ENCODE data around the gene SLC4A5. TPM values are rescaled to one million over a fixed set of nuclear protein-coding genes. Genes with fewer than 3 reads are reported as not detected.

Gene SLC4A5, protein sequence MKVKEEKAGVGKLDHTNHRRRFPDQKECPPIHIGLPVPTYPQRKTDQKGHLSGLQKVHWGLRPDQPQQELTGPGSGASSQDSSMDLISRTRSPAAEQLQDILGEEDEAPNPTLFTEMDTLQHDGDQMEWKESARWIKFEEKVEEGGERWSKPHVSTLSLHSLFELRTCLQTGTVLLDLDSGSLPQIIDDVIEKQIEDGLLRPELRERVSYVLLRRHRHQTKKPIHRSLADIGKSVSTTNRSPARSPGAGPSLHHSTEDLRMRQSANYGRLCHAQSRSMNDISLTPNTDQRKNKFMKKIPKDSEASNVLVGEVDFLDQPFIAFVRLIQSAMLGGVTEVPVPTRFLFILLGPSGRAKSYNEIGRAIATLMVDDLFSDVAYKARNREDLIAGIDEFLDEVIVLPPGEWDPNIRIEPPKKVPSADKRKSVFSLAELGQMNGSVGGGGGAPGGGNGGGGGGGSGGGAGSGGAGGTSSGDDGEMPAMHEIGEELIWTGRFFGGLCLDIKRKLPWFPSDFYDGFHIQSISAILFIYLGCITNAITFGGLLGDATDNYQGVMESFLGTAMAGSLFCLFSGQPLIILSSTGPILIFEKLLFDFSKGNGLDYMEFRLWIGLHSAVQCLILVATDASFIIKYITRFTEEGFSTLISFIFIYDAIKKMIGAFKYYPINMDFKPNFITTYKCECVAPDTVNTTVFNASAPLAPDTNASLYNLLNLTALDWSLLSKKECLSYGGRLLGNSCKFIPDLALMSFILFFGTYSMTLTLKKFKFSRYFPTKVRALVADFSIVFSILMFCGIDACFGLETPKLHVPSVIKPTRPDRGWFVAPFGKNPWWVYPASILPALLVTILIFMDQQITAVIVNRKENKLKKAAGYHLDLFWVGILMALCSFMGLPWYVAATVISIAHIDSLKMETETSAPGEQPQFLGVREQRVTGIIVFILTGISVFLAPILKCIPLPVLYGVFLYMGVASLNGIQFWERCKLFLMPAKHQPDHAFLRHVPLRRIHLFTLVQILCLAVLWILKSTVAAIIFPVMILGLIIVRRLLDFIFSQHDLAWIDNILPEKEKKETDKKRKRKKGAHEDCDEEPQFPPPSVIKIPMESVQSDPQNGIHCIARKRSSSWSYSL
- total RNA-seq (2022), result 0.12 and 0.70 TPM in 2 replicates
- Bru-seq, nascent RNA, result percentile 31 among the genes with signal in this experiment
- percentile 58 among the genes with signal in this experiment for BruChase-seq, experiment 1, labeled RNA remaining after a 6-hour chase
- percentile 34 among the genes with signal in this experiment for BruChase-seq, experiment 2, labeled RNA remaining after a 2-hour chase
- long read RNA-seq, result 0 reads

- no peak for TF ChIP-seq CTCF (IDR thresholded peaks at IDR 0.05; ENCODE audit: unreplicated experiment)
- H3K27me3 Mint-ChIP-seq (ENCODE audit: insufficient read depth, unreplicated experiment), result peaks cover 14% of the 10 kb centered on the region
- H3K4me1 Mint-ChIP-seq (ENCODE audit: insufficient read depth, unreplicated experiment), result no peaks in the 10 kb centered on the region
- H3K36me3 Mint-ChIP-seq (ENCODE audit: insufficient read depth, unreplicated experiment), result peaks cover 6% of the 10 kb centered on the region
- intact Hi-C loops (cut with micrococcal nuclease), result no loop called here
- no peak within 1 kb of the TSS for H3K27ac Mint-ChIP-seq (ENCODE audit: low read depth, unreplicated experiment)
- H3K9me3 Mint-ChIP-seq (ENCODE audit: unreplicated experiment), result no peaks in the 10 kb centered on the region
- ChIA-PET POLR2A (no interaction called here), CTCF (interaction anchor here (0.6 to 2.7 kb wide), 2 partner anchors 8 to 175 kb away, joined by 3 to 24 read pairs; no protein-coding TSS in a partner anchor)
- no TSS peak for BruUV-seq (replicated peaks)
- no peak within 1 kb of the TSS for H3K4me3 Mint-ChIP-seq (ENCODE audit: unreplicated experiment)
- no peak for DNase-seq (ENCODE audit: unreplicated experiment)
Observed at GRCh38 chr2:74343316-74343715, at the start of gene SLC4A5. TSS of gene SLC4A5 (minus strand) at chr2:74343416. CDS start at chr2:74315023, 28,393 bp downstream.

- Mint-ChIP-seq H3K27me3 (ENCODE audit: insufficient read depth, unreplicated experiment) (no peaks in the 10 kb centered on the region), H3K4me1 (ENCODE audit: insufficient read depth, unreplicated experiment) (no peaks in the 10 kb centered on the region), H3K36me3 (ENCODE audit: insufficient read depth, unreplicated experiment) (no peaks in the 10 kb centered on the region), H3K27ac (ENCODE audit: low read depth, unreplicated experiment) (no peak overlapping the region), H3K4me3 (ENCODE audit: unreplicated experiment) (no peak overlapping the region), H3K9me3 (ENCODE audit: unreplicated experiment) (no peaks in the 10 kb centered on the region)
- DNase-seq (ENCODE audit: unreplicated experiment), result no peak
- intact Hi-C loops (cut with micrococcal nuclease), result loop anchor here (2.0 to 5.0 kb wide), 3 partner anchors 60 to 142 kb away; no protein-coding TSS in a partner anchor
- BruUV-seq (replicated peaks), result no TSS peak
- TF ChIP-seq CTCF (IDR thresholded peaks at IDR 0.05; ENCODE audit: unreplicated experiment), result no peak
- ChIA-PET POLR2A (interaction anchor here (1.0 to 3.5 kb wide), 8 partner anchors 9 to 204 kb away, joined by 4 to 18 read pairs (median 7); partner anchors contain the start of gene WBP1), CTCF (interaction anchor here (0.6 to 2.6 kb wide), 14 partner anchors 9 to 567 kb away, joined by 3 to 12 read pairs (median 3); partner anchors contain the start of gene DCTN1)
Observed at GRCh38 chr2:74392449-74392743, 49.2 kb upstream of the SLC4A5 start.

DNA sequence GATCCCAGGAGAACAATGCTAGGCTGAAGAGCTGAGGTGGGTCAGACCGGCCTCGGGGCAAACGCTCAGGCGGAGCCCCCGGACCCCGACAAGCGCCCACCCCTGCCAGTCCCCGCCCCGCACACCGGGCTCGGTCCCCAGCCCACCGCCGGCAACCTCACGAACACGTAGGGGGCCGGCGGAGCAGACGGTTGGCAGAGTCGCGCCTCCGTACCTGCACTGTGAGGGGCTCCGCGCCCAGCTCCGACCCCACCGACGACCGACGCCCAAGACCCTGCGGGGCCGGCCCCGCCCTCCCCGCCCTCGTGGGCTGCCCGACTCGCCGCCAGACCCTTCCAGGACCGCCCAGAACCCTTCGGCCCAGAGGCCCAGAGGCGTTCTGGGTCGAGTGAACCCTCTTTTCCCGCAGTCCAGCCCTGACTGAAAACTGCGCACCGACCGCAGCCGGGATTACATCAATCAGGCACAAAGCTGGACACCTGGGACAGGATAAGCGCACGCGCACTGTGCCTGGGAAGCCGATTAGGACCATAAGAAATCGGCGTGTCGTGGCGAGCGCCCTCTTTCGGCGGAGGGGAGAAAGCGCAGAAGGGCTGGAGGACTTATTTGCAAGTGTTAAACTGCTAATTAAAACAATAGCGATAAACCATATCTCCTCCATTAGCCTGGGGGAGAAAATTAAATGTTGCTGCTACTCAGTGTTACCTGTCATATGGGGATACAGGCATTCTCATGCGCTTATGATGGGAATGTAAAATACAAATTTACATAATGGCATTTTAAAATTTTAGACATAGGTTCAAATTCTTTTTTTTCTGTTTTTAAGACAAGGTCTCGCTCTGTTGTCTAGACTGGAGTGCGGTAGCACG is 48.6 kb upstream of the SLC4A5 start:
- peak overlapping the region; percentile 79 for H3K4me3 Mint-ChIP-seq (ENCODE audit: unreplicated experiment)
- intact Hi-C loops (cut with micrococcal nuclease), result loop anchor here (2.0 to 5.0 kb wide), 3 partner anchors 59 to 141 kb away; no protein-coding TSS in a partner anchor
- peak; percentile 94 for DNase-seq (ENCODE audit: unreplicated experiment)
- peak overlapping the region; percentile 91 for H3K27ac Mint-ChIP-seq (ENCODE audit: low read depth, unreplicated experiment)
- no TSS peak for BruUV-seq (replicated peaks)
- H3K4me1 Mint-ChIP-seq (ENCODE audit: insufficient read depth, unreplicated experiment), result no peaks in the 10 kb centered on the region
- H3K36me3 Mint-ChIP-seq (ENCODE audit: insufficient read depth, unreplicated experiment), result no peaks in the 10 kb centered on the region
- CTCF ChIA-PET, result interaction anchor here (0.6 to 2.6 kb wide), 31 partner anchors 9 to 633 kb away, joined by 3 to 12 read pairs (median 3); partner anchors contain the start of gene DCTN1
- TF ChIP-seq CTCF (IDR thresholded peaks at IDR 0.05; ENCODE audit: unreplicated experiment), result peak; percentile 91
- no peaks in the 10 kb centered on the region for H3K9me3 Mint-ChIP-seq (ENCODE audit: unreplicated experiment)
- POLR2A ChIA-PET, result interaction anchor here (0.7 to 3.5 kb wide), 16 partner anchors 10 to 408 kb away, joined by 3 to 18 read pairs (median 6); partner anchors contain the start of genes CCDC142, DCTN1, INO80B and WBP1
- no peaks in the 10 kb centered on the region for H3K27me3 Mint-ChIP-seq (ENCODE audit: insufficient read depth, unreplicated experiment)
